Measurements from ENCODE around the gene TBC1D9B.
"Not testable (repeated sequence)": the region's sequence is repeated elsewhere in the genome, so short reads cannot be mapped to it uniquely, and the experiment has no call there.

TBC1D9B gene

GRCh38 chr5:179837076-179838011 lies 70.4 kb downstream of the TBC1D9B start:
- no peak for DNase-seq (ENCODE audit: low read depth)

GRCh38 chr5:179836225-179837019 lies 71.3 kb downstream of the TBC1D9B start:
- no peak for DNase-seq (ENCODE audit: low read depth)

GRCh38 chr5:179834871-179835270 lies 72.8 kb downstream of the TBC1D9B start:
- not testable (repeated sequence) for DNase-seq (ENCODE audit: low read depth)

- no peak for DNase-seq (ENCODE audit: low read depth)
These were observed 73.6 kb downstream of the TBC1D9B start for GRCh38 chr5:179834120-179834519.

- no peak for DNase-seq (ENCODE audit: low read depth)
These were observed 74.0 kb downstream of the TBC1D9B start for GRCh38 chr5:179833709-179834070.

GRCh38 chr5:179833056-179833708 lies 74.5 kb downstream of the TBC1D9B start:
- no peak for DNase-seq (ENCODE audit: low read depth)

GRCh38 chr5:179832039-179832745 lies 75.5 kb downstream of the TBC1D9B start:
- no peak for DNase-seq (ENCODE audit: low read depth)

GRCh38 chr5:179830818-179831468 lies 76.8 kb downstream of the TBC1D9B start:
- DNase-seq (ENCODE audit: low read depth): no peak

GRCh38 chr5:179829732-179830435 lies 77.8 kb downstream of the TBC1D9B start:
- no peak for DNase-seq (ENCODE audit: low read depth)

- no peak for DNase-seq (ENCODE audit: low read depth)
These were observed 78.8 kb downstream of the TBC1D9B start for GRCh38 chr5:179828756-179829421.

GRCh38 chr5:179827680-179828079 lies 80.0 kb downstream of the TBC1D9B start:
- DNase-seq (ENCODE audit: low read depth): no peak

GRCh38 chr5:179825655-179826182 lies 82.0 kb downstream of the TBC1D9B start:
- DNase-seq (ENCODE audit: low read depth): no peak

GRCh38 chr5:179824745-179825112 lies 83.0 kb downstream of the TBC1D9B start:
- no peak for DNase-seq (ENCODE audit: low read depth)

- DNase-seq (ENCODE audit: low read depth): no peak
These were observed 83.6 kb downstream of the TBC1D9B start for GRCh38 chr5:179823937-179824744.

- DNase-seq (ENCODE audit: low read depth): no peak
These were observed 85.2 kb downstream of the TBC1D9B start for GRCh38 chr5:179822444-179822990.

- DNase-seq (ENCODE audit: low read depth): no peak
These were observed 85.7 kb downstream of the TBC1D9B start for GRCh38 chr5:179822059-179822432.

GRCh38 chr5:179821298-179822058 lies 86.2 kb downstream of the TBC1D9B start:
- peak; percentile 73 for DNase-seq (ENCODE audit: low read depth)
